HAP-1 (cell line): ENCODE measurements around the gene HOMER2.
A peak's percentile ranks its signal among the peaks of the same experiment; 100 is the strongest.
"Not testable (repeated sequence)": the region's sequence is repeated elsewhere in the genome, so short reads cannot be mapped to it uniquely, and the experiment has no call there.

ENCODE experiments used
- DNase-seq, 2 experiments: peaks; one replicate each; pipeline ENCODE4 v3.0.0-alpha.2; 2016 to 2020; ENCODE audit warnings: low spot score in 2 of 2
- H3K27me3 ChIP-seq: fragments of 250-450 bp; sonication (Bioruptor Pico); 2 replicates; pipeline ENCODE4 v1.5.1; 2020; ENCODE audit warnings: low read depth, mild to moderate bottlenecking, moderate library complexity
- H3K36me3 ChIP-seq: fragments of 250-450 bp; sonication (Bioruptor Pico); replicated peaks from 2 replicates; pipeline ENCODE4 v1.5.1; 2020; ENCODE audit warnings: mild to moderate bottlenecking
- H3K4me1 ChIP-seq: fragments of 250-450 bp; sonication (Bioruptor Pico); 2 replicates; pipeline ENCODE4 v1.5.1; 2020; ENCODE audit warnings: mild to moderate bottlenecking
- H3K4me3 ChIP-seq: fragments of 250-450 bp; sonication (Bioruptor Pico); 2 replicates; pipeline ENCODE4 v1.5.1; 2020; ENCODE audit warnings: mild to moderate bottlenecking, moderate library complexity
- H3K9me3 ChIP-seq: fragments of 250-450 bp; sonication (Bioruptor Pico); 2 replicates; pipeline ENCODE4 v1.5.1; 2020; ENCODE audit warnings: mild to moderate bottlenecking, moderate library complexity
- in situ Hi-C: fragments of 300-500 bp; cut with MboI; formaldehyde crosslinking; loops from 3 replicates; pipeline ENCODE4 v1.14.3; 2020; ENCODE audit warnings: low sequenced_read_pairs, inconsistent platforms, mixed read lengths

Gene HOMER2

GRCh38 chr15:82871832-82872484 is 80.6 kb downstream of the HOMER2 start:
- in situ Hi-C loops, result no loop called here
- H3K27me3 ChIP-seq, result no peaks in the 10 kb centered on the region
- H3K4me3 ChIP-seq, result no peak overlapping the region
- no peak for DNase-seq
- peaks cover 7% of the 10 kb centered on the region for H3K4me1 ChIP-seq
- H3K9me3 ChIP-seq, result no peaks in the 10 kb centered on the region
- no peaks in the 10 kb centered on the region; the same call in 1 of the 2 replicates for H3K36me3 ChIP-seq

GRCh38 chr15:82871358-82871757 is 81.2 kb downstream of the HOMER2 start:
- H3K9me3 ChIP-seq, result no peaks in the 10 kb centered on the region
- H3K4me1 ChIP-seq, result peaks cover 7% of the 10 kb centered on the region
- H3K27me3 ChIP-seq, result no peaks in the 10 kb centered on the region
- H3K36me3 ChIP-seq, result no peaks in the 10 kb centered on the region; the same call in none of the 2 replicates
- peak in 1 of 2 experiments; percentile 2 for DNase-seq
- in situ Hi-C loops, result no loop called here
- H3K4me3 ChIP-seq, result no peak overlapping the region

- H3K27me3 ChIP-seq, result no peaks in the 10 kb centered on the region
- no peaks in the 10 kb centered on the region; the same call in none of the 2 replicates for H3K36me3 ChIP-seq
- in situ Hi-C loops, result no loop called here
- H3K4me1 ChIP-seq, result peaks cover 7% of the 10 kb centered on the region
- H3K9me3 ChIP-seq, result no peaks in the 10 kb centered on the region
- no peak overlapping the region for H3K4me3 ChIP-seq
- DNase-seq, result no peak
Observed at GRCh38 chr15:82870727-82871320, 81.7 kb downstream of the HOMER2 start.

GRCh38 chr15:82865981-82866380 is 86.5 kb downstream of the HOMER2 start:
- H3K27me3 ChIP-seq, H3K36me3 ChIP-seq, H3K4me1 ChIP-seq, H3K9me3 ChIP-seq, in situ Hi-C loops, H3K4me3 ChIP-seq: not testable (repeated sequence)
- DNase-seq, result peak in 1 of 2 experiments; percentile 3

- in situ Hi-C loops, H3K9me3 ChIP-seq: not testable (repeated sequence)
Observed at GRCh38 chr15:82865581-82865980, 86.9 kb downstream of the HOMER2 start.

GRCh38 chr15:82864967-82865366 is 87.6 kb downstream of the HOMER2 start:
- in situ Hi-C loops, result no loop called here
- H3K9me3 ChIP-seq, result no peaks in the 10 kb centered on the region
- H3K27me3 ChIP-seq, result no peaks in the 10 kb centered on the region
- H3K36me3 ChIP-seq, result no peaks in the 10 kb centered on the region; the same call in 1 of the 2 replicates
- H3K4me1 ChIP-seq, result peaks cover 7% of the 10 kb centered on the region
- H3K4me3 ChIP-seq, result no peak overlapping the region
- peak in 1 of 2 experiments; percentile 3 for DNase-seq

More at GRCh38 chr15:82865581-82865980, 86.9 kb downstream of the HOMER2 start:
- H3K27me3 ChIP-seq, H3K4me3 ChIP-seq, H3K36me3 ChIP-seq, H3K4me1 ChIP-seq: not testable (repeated sequence)
- peak in 1 of 2 experiments; percentile 6 for DNase-seq

GRCh38 chr15:82862886-82863285 is 89.6 kb downstream of the HOMER2 start:
- H3K4me1 ChIP-seq, result peaks cover 6% of the 10 kb centered on the region
- in situ Hi-C loops, result no loop called here

GRCh38 chr15:82858932-82859331 is 93.6 kb downstream of the HOMER2 start:
- Histone ChIP-seq H3K4me1 (no peaks in the 10 kb centered on the region; the same call in 1 of the 2 replicates), H3K36me3 (no peaks in the 10 kb centered on the region), H3K4me3 (no peak overlapping the region), H3K9me3 (no peaks in the 10 kb centered on the region), H3K27me3 (no peaks in the 10 kb centered on the region)
- in situ Hi-C loops, result no loop called here
- DNase-seq, result no peak

More at GRCh38 chr15:82862886-82863285, 89.6 kb downstream of the HOMER2 start:
- no peaks in the 10 kb centered on the region for H3K27me3 ChIP-seq
- H3K36me3 ChIP-seq, result no peaks in the 10 kb centered on the region; the same call in 1 of the 2 replicates
- H3K4me3 ChIP-seq, result no peak overlapping the region
- DNase-seq, result peak in 1 of 2 experiments; percentile 5
- H3K9me3 ChIP-seq, result no peaks in the 10 kb centered on the region

GRCh38 chr15:82856397-82857170 is 95.9 kb downstream of the HOMER2 start:
- no peaks in the 10 kb centered on the region for H3K27me3 ChIP-seq
- peaks cover 3% of the 10 kb centered on the region; the same call in 1 of the 2 replicates for H3K36me3 ChIP-seq
- H3K9me3 ChIP-seq, result no peaks in the 10 kb centered on the region
- in situ Hi-C loops, result no loop called here
- H3K4me1 ChIP-seq, result no peaks in the 10 kb centered on the region; the same call in 1 of the 2 replicates
- no peak overlapping the region for H3K4me3 ChIP-seq
- peak in 1 of 2 experiments; percentile 13 for DNase-seq

GRCh38 chr15:82855286-82856100 is 97.0 kb downstream of the HOMER2 start:
- Histone ChIP-seq H3K4me1 (no peaks in the 10 kb centered on the region; the same call in 1 of the 2 replicates), H3K27me3 (no peaks in the 10 kb centered on the region), H3K36me3 (peaks cover 10% of the 10 kb centered on the region), H3K9me3 (no peaks in the 10 kb centered on the region), H3K4me3 (no peak overlapping the region)
- peak; percentile 22 to 33 for DNase-seq
- in situ Hi-C loops, result no loop called here

- H3K36me3 ChIP-seq, result peaks cover 10% of the 10 kb centered on the region
- DNase-seq, result peak in 1 of 2 experiments; percentile 10
- H3K4me1 ChIP-seq, result no peaks in the 10 kb centered on the region; the same call in 1 of the 2 replicates
- in situ Hi-C loops, result no loop called here
- H3K9me3 ChIP-seq, result no peaks in the 10 kb centered on the region
- H3K27me3 ChIP-seq, result no peaks in the 10 kb centered on the region
- no peak overlapping the region for H3K4me3 ChIP-seq
Observed at GRCh38 chr15:82854554-82854953, 98.0 kb downstream of the HOMER2 start.

- no peaks in the 10 kb centered on the region; the same call in 1 of the 2 replicates for H3K4me1 ChIP-seq
- peaks cover 13% of the 10 kb centered on the region for H3K36me3 ChIP-seq
- no peaks in the 10 kb centered on the region for H3K27me3 ChIP-seq
- peak in 1 of 2 experiments; percentile 22 for DNase-seq
- no peak overlapping the region for H3K4me3 ChIP-seq
- no peaks in the 10 kb centered on the region for H3K9me3 ChIP-seq
- in situ Hi-C loops, result no loop called here
Observed at GRCh38 chr15:82852941-82853561, 99.5 kb downstream of the HOMER2 start.
